ENCODE results near the gene PGBD1. TPM values are rescaled to one million over a fixed set of nuclear protein-coding genes. Genes with fewer than 3 reads are reported as not detected.

The PGBD1 gene
- total and polyA plus RNA-seq, 2 of the 13 experiments (the other 11 are each of a cell fraction or from before 2014, with no cell fraction given), result 3.6 to 6.9 TPM

- H4K20me1 ChIP-seq (ENCODE audit: insufficient read depth, low read length), result no peaks in the 10 kb centered on the region
- ChIA-PET CTCF (ENCODE audit: low intra/inter-chr PET ratio, low total read pairs) (no interaction called here), POLR2A (interaction anchor here (0.7 kb wide), 1 partner anchor 23 kb away, joined by 5 read pairs; the partner anchor contains the start of gene ZSCAN31)
- H3K4me1 ChIP-seq (ENCODE audit: insufficient read depth, low read length), result peaks cover 19% of the 10 kb centered on the region
- DNase-seq (ENCODE audit: low spot score) (no peak), FAIRE-seq (no peak), ATAC-seq (no peak)
- in situ Hi-C loops (cut with HindIII; ENCODE audit: extremely low pct_ligation_motif_present, low pct_unique_long_range_greater_than_20kb) (no loop called here), intact Hi-C loops (cut with micrococcal nuclease; ENCODE audit: unreplicated experiment) (no loop called here)
- no peak for TF ChIP-seq ZNF350 (CRISPR knock-in tag; IDR thresholded peaks at IDR 0.05; ENCODE audit: borderline replicate concordance, low read depth)
- TF ChIP-seq ZNF136 (CRISPR knock-in tag; IDR thresholded peaks at IDR 0.05; ENCODE audit: low read depth), result no peak
- TF ChIP-seq DR1 (CRISPR knock-in tag; IDR thresholded peaks at IDR 0.05), result no peak
- TF ChIP-seq ZNF652 (CRISPR knock-in tag; IDR thresholded peaks at IDR 0.05; ENCODE audit: borderline replicate concordance, low read depth), result no peak
- no peak for TF ChIP-seq GPN1 (CRISPR knock-in tag; IDR thresholded peaks at IDR 0.05; ENCODE audit: borderline replicate concordance)
- TF ChIP-seq ZNF816 (CRISPR knock-in tag; IDR thresholded peaks at IDR 0.05; ENCODE audit: borderline replicate concordance), result no peak
- TF ChIP-seq YEATS2 (CRISPR knock-in tag; IDR thresholded peaks at IDR 0.05; ENCODE audit: borderline replicate concordance), result no peak
- no peak for TF ChIP-seq HOXA5 (CRISPR knock-in tag; IDR thresholded peaks at IDR 0.05)
- no peak for TF ChIP-seq ZNF432 (CRISPR knock-in tag; IDR thresholded peaks at IDR 0.05; ENCODE audit: borderline replicate concordance)
- TF ChIP-seq TBP (CRISPR knock-in tag; IDR thresholded peaks at IDR 0.05), result no peak
- no peak overlapping the region for H3K27ac ChIP-seq (ENCODE audit: extremely low read length, insufficient read depth, low read length)
- no peaks in the 10 kb centered on the region for H3K27me3 ChIP-seq (ENCODE audit: control insufficient read depth in 1 of 2, insufficient read depth in 2 of 2, low read length in 2 of 2)
- no peak overlapping the region for H3K9ac ChIP-seq (ENCODE audit: insufficient read depth, low read depth, low read length)
- H3K4me3 ChIP-seq (replicated peaks in 1 of 3; ENCODE audit: insufficient read depth in 1 of 3, low read depth in 2 of 3, low read length in 3 of 3), result no peak overlapping the region
- H2AFZ ChIP-seq (ENCODE audit: low read length), result no peak overlapping the region
- no peaks in the 10 kb centered on the region for H3K9me3 ChIP-seq (ENCODE audit: low read length)
- WGBS (ENCODE audit: low lambda C conversion rate), result 96% methylated on average over 22 of the region's 23 CpGs
- no peak overlapping the region for H3K4me2 ChIP-seq (ENCODE audit: low read depth, low read length)
- H3K36me3 ChIP-seq (replicated peaks in 1 of 2; ENCODE audit: control insufficient read depth in 1 of 2, insufficient read depth in 2 of 2, low read length in 2 of 2), result no peaks in the 10 kb centered on the region
- no TSS peak for BruUV-seq (replicated peaks)
- no peaks in the 10 kb centered on the region for H3K79me2 ChIP-seq (ENCODE audit: insufficient read depth, low read length)
These were observed 31.6 kb downstream of the PGBD1 start for GRCh38 chr6:28312939-28313338.

DNA sequence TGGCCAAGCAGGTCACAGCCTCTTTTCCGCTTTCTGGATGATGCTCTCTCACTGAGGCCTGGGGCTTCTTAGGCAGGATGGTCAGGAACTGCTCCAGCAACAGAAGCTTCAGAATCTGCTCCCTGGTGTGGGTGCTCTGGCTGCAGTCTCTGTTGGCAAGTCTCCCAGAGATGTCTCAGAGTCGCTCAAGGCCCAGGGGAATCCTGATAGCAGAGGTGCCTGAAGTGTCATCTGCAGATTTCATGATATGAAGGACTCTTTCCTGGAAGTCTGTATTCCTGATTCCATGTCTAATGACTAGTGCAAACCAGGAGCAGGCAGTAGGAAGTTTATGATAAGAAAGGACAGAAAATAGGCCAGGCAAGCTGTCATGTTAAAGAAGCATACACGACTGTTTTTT lies 34.3 kb downstream of the PGBD1 start:
- no peak for FAIRE-seq
- CTCF ChIA-PET (ENCODE audit: low intra/inter-chr PET ratio, low total read pairs), result no interaction called here
- TF ChIP-seq ZNF788 (CRISPR knock-in tag; IDR thresholded peaks at IDR 0.05; ENCODE audit: borderline replicate concordance), result no peak
- no peak for TF ChIP-seq ZNF773 (CRISPR knock-in tag; IDR thresholded peaks at IDR 0.05; ENCODE audit: borderline replicate concordance)
- no peak for TF ChIP-seq REL (CRISPR knock-in tag; conservative IDR thresholded peaks at IDR 0.05)
- TF ChIP-seq AGO2 (optimal IDR thresholded peaks at IDR 0.05; ENCODE audit: low read depth, low read length), result no peak
- TF ChIP-seq, protein P1, sequence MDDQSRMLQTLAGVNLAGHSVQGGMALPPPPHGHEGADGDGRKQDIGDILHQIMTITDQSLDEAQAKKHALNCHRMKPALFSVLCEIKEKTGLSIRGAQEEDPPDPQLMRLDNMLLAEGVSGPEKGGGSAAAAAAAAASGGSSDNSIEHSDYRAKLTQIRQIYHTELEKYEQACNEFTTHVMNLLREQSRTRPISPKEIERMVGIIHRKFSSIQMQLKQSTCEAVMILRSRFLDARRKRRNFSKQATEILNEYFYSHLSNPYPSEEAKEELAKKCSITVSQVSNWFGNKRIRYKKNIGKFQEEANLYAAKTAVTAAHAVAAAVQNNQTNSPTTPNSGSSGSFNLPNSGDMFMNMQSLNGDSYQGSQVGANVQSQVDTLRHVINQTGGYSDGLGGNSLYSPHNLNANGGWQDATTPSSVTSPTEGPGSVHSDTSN (CRISPR knock-in tag; IDR thresholded peaks at IDR 0.05; ENCODE audit: borderline replicate concordance), result no peak
- TF ChIP-seq DPF2 (CRISPR knock-in tag; IDR thresholded peaks at IDR 0.05; ENCODE audit: borderline replicate concordance, low read depth), result no peak
- TF ChIP-seq EZH2 (conservative IDR thresholded peaks at IDR 0.05; ENCODE audit: low read depth, low read length), result no peak
- TF ChIP-seq ZNF572 (CRISPR knock-in tag; IDR thresholded peaks at IDR 0.05), result no peak
- no peak for TF ChIP-seq ZNF670 (CRISPR knock-in tag; IDR thresholded peaks at IDR 0.05; ENCODE audit: borderline replicate concordance)
- TF ChIP-seq NFE2L2 (IDR thresholded peaks at IDR 0.05; ENCODE audit: low read length), result no peak

More for the DNA sequence above, 34.3 kb downstream of the PGBD1 start:
- Histone ChIP-seq H3K4me1 (ENCODE audit: insufficient read depth, low read length) (peaks cover 15% of the 10 kb centered on the region), H3K9ac (ENCODE audit: insufficient read depth, low read depth, low read length) (no peak overlapping the region), H3K4me3 (replicated peaks in 1 of 3; ENCODE audit: insufficient read depth in 1 of 3, low read depth in 2 of 3, low read length in 3 of 3) (no peak overlapping the region), H3K27ac (ENCODE audit: extremely low read length, insufficient read depth, low read length) (no peak overlapping the region), H3K4me2 (ENCODE audit: low read depth, low read length) (no peak overlapping the region), H4K20me1 (ENCODE audit: insufficient read depth, low read length) (no peaks in the 10 kb centered on the region), H3K9me3 (ENCODE audit: low read length) (peaks cover 1% of the 10 kb centered on the region; the same call in 1 of the 2 replicates), H3K27me3 (ENCODE audit: control insufficient read depth in 1 of 2, insufficient read depth in 2 of 2, low read length in 2 of 2) (no peaks in the 10 kb centered on the region), H2AFZ (ENCODE audit: low read length) (no peak overlapping the region), H3K79me2 (ENCODE audit: insufficient read depth, low read length) (no peaks in the 10 kb centered on the region), H3K36me3 (replicated peaks in 1 of 2; ENCODE audit: control insufficient read depth in 1 of 2, insufficient read depth in 2 of 2, low read length in 2 of 2) (no peaks in the 10 kb centered on the region)
- POLR2A ChIA-PET, result no interaction called here
- whole genome bisulfite sequencing (ENCODE audit: low lambda C conversion rate), result 58% methylated on average over 3 of the region's 3 CpGs
- ATAC-seq (no peak), DNase-seq (ENCODE audit: low spot score) (no peak)
- in situ Hi-C loops (cut with HindIII; ENCODE audit: extremely low pct_ligation_motif_present, low pct_unique_long_range_greater_than_20kb) (no loop called here), intact Hi-C loops (cut with micrococcal nuclease; ENCODE audit: unreplicated experiment) (no loop called here)
- no TSS peak for BruUV-seq (replicated peaks)

Measured in HepG2 (cell line).